Right lobe of liver (tissue), 6 donors: Measurements from ENCODE around the gene PSD4. TPM values are rescaled to one million over a fixed set of nuclear protein-coding genes. Genes with fewer than 3 reads are reported as not detected.

Experiments
- ATAC-seq, 4 donors: fragments of 200-7000 bp; cut with Tn5 transposase; one replicate each; pipeline ENCODE4 v1.9.1; 2020; ENCODE audit warnings: mild to moderate bottlenecking in 4 of 4, moderate library complexity in 4 of 4
- DNase-seq, 3 donors: peaks; one replicate each; pipeline ENCODE4 v3.0.0-alpha.2; 2020
- H3K27ac ChIP-seq, 3 donors: fragments of 200-600 bp; one replicate each; pipeline ENCODE4 v1.8.0; 2022
- H3K27me3 ChIP-seq, 2 donors: fragments of 200-600 bp; one replicate each; pipeline ENCODE4 v1.8.0; 2022
- H3K36me3 ChIP-seq, 4 donors: fragments of 200-600 bp; sonication (generic) in 1 of 4; one replicate each; pipeline versions ENCODE4 v1.5.1 to v1.8.0; 2017 to 2022; ENCODE audit warnings: control low read depth in 1 of 4
- H3K4me1 ChIP-seq, 4 donors: fragments of 200-600 bp; sonication (generic) in 1 of 4; one replicate each; pipeline versions ENCODE4 v1.5.1 to v1.8.0; 2017 to 2022; ENCODE audit warnings: control low read depth in 1 of 4
- H3K4me3 ChIP-seq, 3 donors: fragments of 200-600 bp; one replicate each; pipeline ENCODE4 v1.8.0; 2022
- H3K9me3 ChIP-seq, 4 donors: fragments of 200-600 bp; sonication (generic) in 1 of 4; one replicate each; pipeline versions ENCODE4 v1.5.1 to v1.8.0; 2017 to 2022; ENCODE audit warnings: control low read depth in 1 of 4
- CTCF ChIP-seq, 4 donors: fragments of 200-600 bp in 3 of 4; fragments of 450-650 bp in 1 of 4; IDR thresholded peaks; one replicate each; pipeline versions ENCODE4 v1.5.1 to v1.8.0; 2016 to 2022; ENCODE audit warnings: antibody characterized with exemption in 4 of 4, mild to moderate bottlenecking in 2 of 4
- POLR2A ChIP-seq: fragments of 450-650 bp; IDR thresholded peaks from one replicate; pipeline ENCODE4 v1.6.1; 2017; ENCODE audit warnings: antibody characterized with exemption, mild to moderate bottlenecking
- WGBS: methylation state at CpG from one replicate; pipeline ENCODE4 v1.1.6; 2018; ENCODE audit warnings: low coverage, low lambda C conversion rate; ENCODE audit not compliant: insufficient coverage; ENCODE audit errors: missing lambda C conversion rate; 5-methylcytosine and 5-hydroxymethylcytosine counted together
- intact Hi-C, 2 donors: fragments of 100-400 bp; cut with DNase I; formaldehyde crosslinking; loops; one replicate each; pipeline versions ENCODE4 v1.11.2 to v1.14.1; 2022
- total RNA-seq, 6 experiments: library from RNA; depleted of rRNA in 2 of 6; stranded (reverse); fragments of >200 nt in 2 of 6; fragmentation: NEBNext Ultra II Directional in 3 of 6; extraction: Animal tissue kit (Norgen Biotek cat#: 25700) in 3 of 6; gene quantifications; one replicate each; pipeline versions ENCODE4 v1.1.0 to v1.2.4, GENCODE V29; 2016 to 2023
- donor health status: DM: no; HTN: yes; CAD: no.
- donor health status: DM: no; HTN: no; CAD: no.
- donor health status: DM: no; HTN: no; CAD: no.
- donor health status: DM: no; HTN: yes; CAD: no.
- donor health status: DM: no; HTN: yes; CAD: no.

The PSD4 gene
- total RNA-seq, 6 experiments from 2014 or later = 38.0 to 77.8 (median 58.7) TPM

GRCh38 chr2:113169002-113169530, 4.7 kb upstream of the PSD4 start:
- ATAC-seq = no peak
- H3K27ac ChIP-seq = peak overlapping the region in 1 of 3 donors; percentile 4
- no peaks in the 10 kb centered on the region for H3K27me3 ChIP-seq

GRCh38 chr2:113169586-113169985, 4.2 kb upstream of the PSD4 start:
- Histone ChIP-seq H3K4me3 (no peak overlapping the region), H3K36me3 (no peaks in the 10 kb centered on the region), H3K9me3 (no peaks in the 10 kb centered on the region), H3K27me3 (no peaks in the 10 kb centered on the region), H3K27ac (no peak overlapping the region), H3K4me1 (peaks cover 1 to 42% (median 18%) of the 10 kb centered on the region in 4 donors)
- no peak for DNase-seq
- intact Hi-C loops = no loop called here
- TF ChIP-seq POLR2A (no peak), CTCF (IDR thresholded peaks at IDR 0.05) (no peak)
- no peak for ATAC-seq
- 90% methylated on average over 3 of the region's 3 CpGs for whole genome bisulfite sequencing

More at GRCh38 chr2:113169002-113169530, 4.7 kb upstream of the PSD4 start:
- DNase-seq = no peak
- Histone ChIP-seq H3K36me3 (no peaks in the 10 kb centered on the region), H3K4me3 (no peak overlapping the region), H3K9me3 (no peaks in the 10 kb centered on the region), H3K4me1 (peaks cover 2 to 47% (median 21%) of the 10 kb centered on the region in 4 donors)
- intact Hi-C loops = no loop called here
- no peak for TF ChIP-seq CTCF (IDR thresholded peaks at IDR 0.05)
- WGBS = 83% methylated on average over 7 of the region's 8 CpGs

DNA sequence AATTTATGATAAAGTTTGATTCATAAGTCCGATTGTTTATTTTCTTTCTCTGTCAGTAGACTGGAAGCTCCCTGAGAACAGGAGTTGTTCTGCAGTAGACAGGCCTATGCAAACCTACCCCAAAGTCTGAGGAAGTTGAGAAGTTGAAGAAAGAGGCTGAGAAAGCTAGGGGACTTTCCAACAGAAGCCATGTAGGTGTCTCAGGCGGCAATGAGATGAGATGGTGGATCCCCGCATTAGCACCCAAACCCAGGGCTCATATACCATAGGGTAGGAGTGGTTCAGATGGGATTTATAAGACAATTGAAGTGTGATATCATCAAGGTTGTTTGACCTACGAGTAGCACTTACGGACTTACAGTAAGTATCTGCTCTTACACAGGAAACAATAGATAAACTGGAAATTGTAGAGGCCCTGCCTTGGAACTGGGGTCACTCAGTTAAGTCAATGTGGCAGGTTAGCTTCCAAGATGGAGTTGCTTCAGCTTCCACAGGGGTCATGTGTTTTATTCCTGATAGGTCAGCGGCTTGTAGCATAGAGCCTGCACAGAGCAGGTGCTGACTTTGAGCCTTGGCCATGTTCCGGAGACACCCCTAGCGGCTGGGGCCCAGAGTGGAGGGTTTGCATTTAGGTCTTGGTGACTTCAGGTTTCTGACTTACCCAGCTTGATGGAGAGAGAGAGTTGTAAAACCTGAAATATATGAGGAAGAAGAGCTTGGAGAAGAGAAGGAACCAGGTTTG, 2.3 kb upstream of the PSD4 start:
- peaks cover 0 to 23% (median 10%) of the 10 kb centered on the region in 4 donors for H3K4me1 ChIP-seq
- WGBS = 91% methylated on average over 8 of the region's 8 CpGs
- H3K9me3 ChIP-seq = no peaks in the 10 kb centered on the region
- H3K27ac ChIP-seq = no peak overlapping the region
- H3K36me3 ChIP-seq = no peaks in the 10 kb centered on the region
- TF ChIP-seq CTCF (IDR thresholded peaks at IDR 0.05) = no peak
- TF ChIP-seq POLR2A = no peak
- no peak overlapping the region for H3K4me3 ChIP-seq
- intact Hi-C loops = no loop called here
- DNase-seq (no peak), ATAC-seq (no peak)
- H3K27me3 ChIP-seq = no peaks in the 10 kb centered on the region

DNA sequence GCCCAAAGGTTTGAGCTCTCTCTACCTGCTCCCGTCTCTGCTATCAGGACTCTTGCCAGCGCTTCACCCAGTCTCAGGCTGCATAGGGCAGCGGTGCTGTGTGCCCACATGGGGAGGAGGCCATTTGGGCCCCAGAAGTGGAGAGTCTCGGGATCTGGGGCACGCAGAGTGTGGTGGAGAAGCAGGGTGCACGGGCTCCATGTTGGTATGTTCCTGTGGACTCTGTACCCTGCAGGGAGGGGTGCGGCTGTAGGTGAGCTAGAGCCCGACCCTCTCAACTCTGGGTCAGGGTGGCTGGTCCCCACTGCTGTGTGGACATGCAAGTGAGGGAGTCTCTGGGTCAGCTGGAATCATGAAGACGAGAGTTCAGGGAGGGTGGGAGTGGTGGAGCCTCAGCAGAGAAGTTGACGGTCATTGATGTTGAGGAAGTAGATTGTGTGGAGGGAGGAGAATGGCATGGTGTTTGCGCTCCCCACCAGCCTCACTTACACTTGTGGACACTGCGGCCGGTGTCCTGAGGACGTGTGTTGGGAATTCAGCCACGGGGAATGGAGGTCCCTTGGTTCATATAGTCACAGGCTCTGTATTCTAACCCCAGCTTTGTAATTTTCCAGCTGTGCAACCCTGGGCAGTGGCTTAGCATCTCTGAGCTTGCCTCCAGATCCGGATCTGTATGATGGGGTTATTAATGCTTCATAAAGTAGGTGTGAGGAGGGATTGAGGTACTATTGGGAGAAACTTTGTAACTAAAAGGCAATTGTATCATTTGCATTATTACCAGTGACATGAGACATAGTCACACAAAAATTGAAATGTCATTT, 840 bp upstream of the PSD4 start:
- DNase-seq = no peak
- H3K36me3 ChIP-seq = no peaks in the 10 kb centered on the region
- intact Hi-C loops = no loop called here
- H3K9me3 ChIP-seq = no peaks in the 10 kb centered on the region
- WGBS = 90% methylated on average over 6 of the region's 16 CpGs
- peaks cover 0 to 13% (median 4%) of the 10 kb centered on the region in 4 donors for H3K4me1 ChIP-seq
- no peak for TF ChIP-seq CTCF (IDR thresholded peaks at IDR 0.05)
- TF ChIP-seq POLR2A = peak; percentile 11
- no peak for ATAC-seq
- no peaks in the 10 kb centered on the region for H3K27me3 ChIP-seq
- no peak overlapping the region for H3K4me3 ChIP-seq
- peak overlapping the region in 1 of 3 donors; percentile 47 for H3K27ac ChIP-seq
